ENCODE results near the gene LMBR1L. TPM values are rescaled to one million over a fixed set of nuclear protein-coding genes. Genes with fewer than 3 reads are reported as not detected.

LMBR1L gene
- total RNA-seq, 1 donor = 47.9 TPM

DNA sequence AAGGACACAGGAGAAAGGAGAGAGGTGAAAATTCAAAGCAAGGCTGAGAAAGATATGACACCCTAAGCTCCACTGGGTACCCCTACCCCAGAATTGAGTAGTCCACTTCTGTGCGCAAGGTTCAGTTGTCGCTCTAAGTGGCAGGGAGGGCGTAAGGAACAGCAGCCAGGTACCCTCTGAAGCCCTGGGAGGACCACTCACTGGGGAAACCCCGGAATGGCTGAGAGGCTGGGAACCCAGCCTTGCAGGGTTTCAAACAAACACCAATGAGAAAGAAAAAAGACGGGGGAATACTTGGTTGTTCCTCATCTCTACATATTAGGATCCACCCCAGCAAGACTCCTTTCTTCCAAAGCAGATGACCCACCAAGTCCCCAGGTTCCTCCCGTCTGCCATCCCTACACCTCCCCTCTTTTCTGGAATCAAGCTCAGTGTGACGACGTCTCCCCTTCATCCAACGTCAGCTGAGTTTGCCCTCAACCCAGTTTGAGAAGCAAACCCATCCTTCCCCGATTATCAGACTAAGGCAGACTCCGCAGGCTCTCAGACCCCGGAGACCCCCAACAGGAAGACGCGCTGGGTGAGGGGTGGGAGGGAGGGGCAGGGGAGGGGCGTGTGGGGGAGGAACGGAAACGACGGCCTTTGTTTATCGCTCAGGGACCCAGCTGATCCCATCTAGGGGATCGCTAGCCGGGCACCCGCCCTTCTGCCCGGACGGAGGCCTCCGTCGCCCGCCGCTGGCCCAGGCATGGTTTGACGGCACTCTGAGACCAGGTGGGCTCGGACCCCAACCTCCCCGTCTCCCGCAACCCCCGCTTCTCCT, 795 bp downstream of the LMBR1L start:
- TF ChIP-seq, protein P1, sequence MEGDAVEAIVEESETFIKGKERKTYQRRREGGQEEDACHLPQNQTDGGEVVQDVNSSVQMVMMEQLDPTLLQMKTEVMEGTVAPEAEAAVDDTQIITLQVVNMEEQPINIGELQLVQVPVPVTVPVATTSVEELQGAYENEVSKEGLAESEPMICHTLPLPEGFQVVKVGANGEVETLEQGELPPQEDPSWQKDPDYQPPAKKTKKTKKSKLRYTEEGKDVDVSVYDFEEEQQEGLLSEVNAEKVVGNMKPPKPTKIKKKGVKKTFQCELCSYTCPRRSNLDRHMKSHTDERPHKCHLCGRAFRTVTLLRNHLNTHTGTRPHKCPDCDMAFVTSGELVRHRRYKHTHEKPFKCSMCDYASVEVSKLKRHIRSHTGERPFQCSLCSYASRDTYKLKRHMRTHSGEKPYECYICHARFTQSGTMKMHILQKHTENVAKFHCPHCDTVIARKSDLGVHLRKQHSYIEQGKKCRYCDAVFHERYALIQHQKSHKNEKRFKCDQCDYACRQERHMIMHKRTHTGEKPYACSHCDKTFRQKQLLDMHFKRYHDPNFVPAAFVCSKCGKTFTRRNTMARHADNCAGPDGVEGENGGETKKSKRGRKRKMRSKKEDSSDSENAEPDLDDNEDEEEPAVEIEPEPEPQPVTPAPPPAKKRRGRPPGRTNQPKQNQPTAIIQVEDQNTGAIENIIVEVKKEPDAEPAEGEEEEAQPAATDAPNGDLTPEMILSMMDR (IDR thresholded peaks at IDR 0.05; ENCODE audit: insufficient read depth, low read depth, low read length) = no peak
- H3K4me3 ChIP-seq (ENCODE audit: low read depth, low read length) = peak overlapping the region; percentile 95
- no peak for DNase-seq (ENCODE audit: low read depth)

DNA sequence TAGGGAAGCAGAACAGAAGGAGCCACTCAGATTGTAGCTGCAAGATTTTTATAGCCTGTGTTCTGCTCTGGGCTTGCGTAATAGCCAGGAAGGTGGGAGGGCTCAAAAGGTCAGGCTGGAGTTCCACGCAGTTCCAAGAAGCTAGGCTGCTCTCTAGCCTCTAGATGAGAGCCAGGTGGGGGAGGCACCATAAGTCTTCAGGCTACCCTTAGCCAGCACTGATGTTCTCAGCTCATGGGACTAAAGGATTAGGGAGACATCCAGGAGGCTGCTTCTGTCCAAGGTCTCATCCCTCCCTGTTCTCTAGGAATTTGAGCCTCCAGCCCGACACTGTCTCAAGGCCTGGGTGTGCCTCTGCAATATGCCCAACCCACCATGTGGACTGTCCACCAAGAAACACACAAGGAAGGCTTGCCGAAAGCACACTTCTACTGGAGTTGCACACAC, 1.7 kb downstream of the LMBR1L start:
- peak overlapping the region; percentile 95 for H3K4me3 ChIP-seq (ENCODE audit: low read depth, low read length)
- TF ChIP-seq, protein P1 (IDR thresholded peaks at IDR 0.05; ENCODE audit: insufficient read depth, low read depth, low read length) = no peak
- DNase-seq (ENCODE audit: low read depth) = peak; percentile 89

DNA sequence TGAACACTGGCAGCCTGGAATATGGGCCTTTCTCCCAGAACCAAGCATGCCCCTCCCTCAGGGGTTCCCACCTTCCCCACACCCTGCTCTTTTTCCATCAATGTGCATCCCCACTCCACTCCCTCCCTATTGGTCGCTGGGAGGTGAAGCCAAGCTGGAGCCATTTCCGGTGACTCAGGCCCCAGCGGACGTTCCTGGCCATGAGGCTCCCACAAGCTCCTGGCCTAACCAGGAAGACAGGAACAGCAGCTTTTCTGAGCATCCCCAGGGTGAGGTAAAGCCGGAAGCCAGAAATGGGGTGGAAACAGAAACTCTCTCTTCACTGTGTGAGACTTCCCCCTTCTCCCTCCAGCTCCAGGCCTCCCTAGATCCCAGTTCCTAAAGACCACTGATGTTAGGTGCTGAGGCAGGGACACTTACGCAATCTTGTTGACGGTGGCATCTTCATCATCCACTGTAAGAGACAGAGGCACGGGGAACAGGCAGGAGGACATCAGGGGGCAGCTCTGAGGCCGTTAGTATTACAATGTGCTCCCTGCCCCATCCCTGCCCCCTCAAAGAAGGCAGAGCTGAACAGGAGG, 5.1 kb downstream of the LMBR1L start:
- DNase-seq (ENCODE audit: low read depth) = no peak

DNA sequence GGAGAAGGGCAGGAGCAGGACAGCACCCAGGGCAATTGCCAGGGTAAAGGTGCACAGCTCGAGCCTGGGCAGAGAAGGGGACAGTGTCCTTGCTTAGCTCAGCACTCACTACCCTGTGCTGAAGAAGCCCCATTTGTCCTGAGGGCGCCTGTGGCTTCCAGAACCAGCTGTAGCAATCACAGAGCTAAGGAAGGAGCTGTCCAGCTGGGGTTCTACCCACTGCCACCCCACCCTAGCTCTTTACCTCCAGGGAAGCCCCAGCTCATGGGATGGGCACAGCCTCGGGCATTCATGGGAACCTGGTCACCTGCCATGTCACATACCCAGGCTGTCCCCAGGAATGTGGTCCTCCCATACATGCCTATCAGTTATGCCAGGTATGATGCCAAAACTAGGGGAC, 5.8 kb downstream of the LMBR1L start:
- TF ChIP-seq, protein P1 (IDR thresholded peaks at IDR 0.05; ENCODE audit: insufficient read depth, low read depth, low read length) = no peak
- DNase-seq (ENCODE audit: low read depth) = no peak
- no peak overlapping the region for H3K4me3 ChIP-seq (ENCODE audit: low read depth, low read length)

More for the DNA sequence above, 5.1 kb downstream of the LMBR1L start:
- no peak overlapping the region for H3K4me3 ChIP-seq (ENCODE audit: low read depth, low read length)
- TF ChIP-seq, protein P1 (IDR thresholded peaks at IDR 0.05; ENCODE audit: insufficient read depth, low read depth, low read length) = no peak

DNA sequence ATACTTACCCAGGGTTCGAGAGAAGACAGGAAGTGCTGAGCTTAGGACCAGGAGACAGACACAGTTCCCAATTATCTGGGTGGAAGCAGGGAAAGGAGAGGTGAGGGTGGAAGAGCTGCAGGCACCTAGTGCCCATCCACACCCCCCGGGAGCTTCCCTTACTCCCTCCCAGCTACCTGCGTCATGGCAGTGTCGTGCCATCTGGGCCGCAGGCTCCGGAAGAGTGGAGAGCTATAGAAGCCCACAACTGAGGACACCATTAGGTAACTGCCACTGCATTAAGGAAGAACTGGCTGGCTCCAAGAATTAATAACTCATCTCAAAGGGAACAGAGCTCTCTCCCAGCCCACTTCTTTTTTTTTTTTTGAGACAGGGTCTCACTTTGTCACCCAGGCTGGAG, 10.3 kb downstream of the LMBR1L start:
- H3K4me3 ChIP-seq (ENCODE audit: low read depth, low read length) = no peak overlapping the region
- TF ChIP-seq, protein P1 (IDR thresholded peaks at IDR 0.05; ENCODE audit: insufficient read depth, low read depth, low read length) = no peak
- no peak for DNase-seq (ENCODE audit: low read depth)

DNA sequence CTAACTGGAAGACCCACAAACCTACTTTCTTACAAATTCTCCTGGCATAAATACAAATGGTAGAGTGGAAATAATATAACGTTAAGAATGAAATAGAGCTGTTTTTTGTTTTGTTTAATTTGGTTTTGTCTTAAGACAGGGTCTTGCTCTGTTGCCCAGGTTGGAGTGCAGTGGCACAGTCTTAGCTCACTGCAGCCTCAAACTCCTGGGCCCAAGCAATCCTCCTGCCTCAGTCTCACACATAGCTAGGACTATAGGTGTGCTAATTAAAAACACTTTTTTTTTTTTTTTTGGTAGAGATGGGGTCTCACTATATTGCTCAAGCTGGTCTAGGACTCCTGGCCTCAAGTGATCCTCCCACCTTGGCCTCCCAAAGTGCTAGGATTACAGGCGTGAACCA, 11.9 kb downstream of the LMBR1L start:
- no peak overlapping the region for H3K4me3 ChIP-seq (ENCODE audit: low read depth, low read length)
- no peak for DNase-seq (ENCODE audit: low read depth)
- TF ChIP-seq, protein P1 (IDR thresholded peaks at IDR 0.05; ENCODE audit: insufficient read depth, low read depth, low read length) = no peak

All from fibroblast of villous mesenchyme (primary cell).